Brain microvascular endothelial cell (primary cell): ENCODE results near the gene SYT3.
"Not testable (repeated sequence)": the region's sequence is repeated elsewhere in the genome, so short reads cannot be mapped to it uniquely, and the experiment has no call there.

Experiments used
- DNase-seq: peaks from one replicate; pipeline ENCODE4 v3.0.0-alpha.2; 2020
- H3K27ac ChIP-seq: fragments of 250-450 bp; sonication (Bioruptor Pico); 2 replicates; pipeline ENCODE4 v1.5.1; 2020; ENCODE audit warnings: mild to moderate bottlenecking, moderate library complexity
- H3K27me3 ChIP-seq: fragments of 250-450 bp; sonication (Bioruptor Pico); replicated peaks from 2 replicates; pipeline ENCODE4 v1.5.1; 2020; ENCODE audit warnings: mild to moderate bottlenecking
- H3K36me3 ChIP-seq: fragments of 250-450 bp; sonication (Bioruptor Pico); replicated peaks from 2 replicates; pipeline ENCODE4 v1.5.1; 2020; ENCODE audit warnings: mild to moderate bottlenecking
- H3K4me3 ChIP-seq: 2 replicates; pipeline ENCODE4 v1.5.1; 2011; ENCODE audit warnings: low read depth, mild to moderate bottlenecking, control low read depth, low read length, moderate library complexity
- CTCF ChIP-seq: IDR thresholded peaks from 2 replicates; pipeline ENCODE4 v1.5.1; 2011; ENCODE audit warnings: low read depth, mild to moderate bottlenecking, moderate library complexity, low read length, control low read depth, inconsistent platforms; ENCODE audit errors: missing control alignments
- in situ Hi-C: cut with HindIII; loops from 2 replicates; pipeline ENCODE4 v1.10.0; 2017; ENCODE audit warnings: low sequenced_read_pairs, low pct_ligation_motif_present

SYT3 gene

GRCh38 chr19:50629194-50629593 is 10.5 kb downstream of the SYT3 start:
- no peaks in the 10 kb centered on the region for H3K27me3 ChIP-seq
- no peak for TF ChIP-seq CTCF
- no peaks in the 10 kb centered on the region for H3K36me3 ChIP-seq
- no peak overlapping the region for H3K4me3 ChIP-seq
- in situ Hi-C loops, result no loop called here
- DNase-seq, result no peak
- no peak overlapping the region for H3K27ac ChIP-seq

- Histone ChIP-seq H3K27me3 (no peaks in the 10 kb centered on the region), H3K36me3 (no peaks in the 10 kb centered on the region), H3K4me3 (no peak overlapping the region), H3K27ac (no peak overlapping the region)
- TF ChIP-seq CTCF, result no peak
- no peak for DNase-seq
- in situ Hi-C loops, result no loop called here
Observed at GRCh38 chr19:50628551-50628950, 11.1 kb downstream of the SYT3 start.

GRCh38 chr19:50628146-50628545 is 11.5 kb downstream of the SYT3 start:
- no peaks in the 10 kb centered on the region for H3K36me3 ChIP-seq
- in situ Hi-C loops, result no loop called here
- no peak overlapping the region for H3K4me3 ChIP-seq
- no peak for DNase-seq
- no peaks in the 10 kb centered on the region for H3K27me3 ChIP-seq
- no peak for TF ChIP-seq CTCF
- H3K27ac ChIP-seq, result no peak overlapping the region

- TF ChIP-seq CTCF, result no peak
- H3K27ac ChIP-seq, result no peak overlapping the region
- no peak for DNase-seq
- in situ Hi-C loops, result no loop called here
- no peaks in the 10 kb centered on the region for H3K36me3 ChIP-seq
- H3K27me3 ChIP-seq, result no peaks in the 10 kb centered on the region
- H3K4me3 ChIP-seq, result no peak overlapping the region
Observed at GRCh38 chr19:50626795-50627194, 12.9 kb downstream of the SYT3 start.

GRCh38 chr19:50626011-50626410 is 13.7 kb downstream of the SYT3 start:
- Histone ChIP-seq H3K27ac (no peak overlapping the region), H3K27me3 (no peaks in the 10 kb centered on the region), H3K4me3 (no peak overlapping the region), H3K36me3 (no peaks in the 10 kb centered on the region)
- no peak for DNase-seq
- no peak for TF ChIP-seq CTCF
- in situ Hi-C loops, result no loop called here

- TF ChIP-seq CTCF, result no peak
- DNase-seq, result no peak
- Histone ChIP-seq H3K4me3 (no peak overlapping the region), H3K27me3 (no peaks in the 10 kb centered on the region), H3K36me3 (no peaks in the 10 kb centered on the region), H3K27ac (no peak overlapping the region)
- in situ Hi-C loops, result no loop called here
Observed at GRCh38 chr19:50624949-50625600, 14.6 kb downstream of the SYT3 start.

GRCh38 chr19:50620394-50620906 is 19.2 kb downstream of the SYT3 start:
- H3K36me3 ChIP-seq, DNase-seq, H3K4me3 ChIP-seq, in situ Hi-C loops, H3K27me3 ChIP-seq, H3K27ac ChIP-seq: not testable (repeated sequence)

- H3K27me3 ChIP-seq, H3K27ac ChIP-seq, H3K4me3 ChIP-seq, in situ Hi-C loops, H3K36me3 ChIP-seq, DNase-seq: not testable (repeated sequence)
Observed at GRCh38 chr19:50619184-50619583, 20.5 kb downstream of the SYT3 start.
